HG03571 (cell line): ENCODE measurements around the gene SRGAP2C.
"Not testable (repeated sequence)": the region's sequence is repeated elsewhere in the genome, so short reads cannot be mapped to it uniquely, and the experiment has no call there.

Experiments used
- ATAC-seq: cut with Tn5 transposase; IDR thresholded peaks from one replicate; pipeline ENCODE4 v1.9.1; 2021; ENCODE audit not compliant: unreplicated experiment

Gene SRGAP2C

GRCh38 chr1:121184290-121185127, at the start of gene SRGAP2C, which contains the start of gene FAM72B:
SRGAP2C (plus strand) TSS chr1:121184975; CDS start chr1:121187447, 2,472 bp downstream.
FAM72B (minus strand) TSS chr1:121184340; CDS start chr1:121183489, 851 bp downstream.
- ATAC-seq, result peak; percentile 86

DNA sequence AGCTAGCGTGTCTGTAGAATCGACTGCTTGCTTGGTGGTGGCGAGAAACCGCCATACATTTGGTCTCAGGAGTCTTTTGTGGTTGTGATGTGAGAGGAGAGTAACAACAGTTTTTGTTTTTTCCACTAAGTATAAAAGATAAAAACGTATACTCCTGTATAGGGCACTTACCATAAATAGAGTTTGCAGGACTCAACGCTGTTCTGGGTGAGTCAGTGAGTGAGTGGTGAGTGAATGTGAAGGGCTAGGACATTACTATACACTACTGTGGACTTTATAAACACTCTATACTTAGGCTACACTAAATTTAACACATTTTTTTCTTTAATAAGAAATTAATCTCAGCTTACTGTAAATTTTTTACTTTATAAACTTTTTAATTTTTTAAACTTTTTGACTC, 44.4 kb upstream of the SRGAP2C start:
- not testable (repeated sequence) for ATAC-seq

GRCh38 chr1:121148489-121149190, 36.1 kb upstream of the SRGAP2C start:
- ATAC-seq, result not testable (repeated sequence)

DNA sequence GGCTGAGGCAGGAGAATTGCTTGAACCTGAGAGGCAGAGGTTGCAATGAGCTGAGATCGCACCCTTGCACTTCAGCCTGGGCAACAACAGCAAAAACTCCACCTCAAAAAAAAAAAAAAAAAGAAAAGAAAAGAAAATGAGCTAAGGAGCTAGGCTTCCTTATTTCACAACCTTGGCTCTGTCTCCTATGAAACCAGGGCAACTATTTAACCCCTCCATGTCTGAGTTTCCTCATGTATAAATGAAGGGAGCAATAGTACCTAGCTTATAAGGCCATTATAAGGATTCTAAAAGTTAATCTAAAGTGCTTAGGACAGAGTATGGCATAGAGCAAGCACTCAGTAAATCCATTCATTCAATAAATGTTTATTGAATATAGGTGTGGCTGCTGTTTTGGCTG, 33.5 kb upstream of the SRGAP2C start:
- not testable (repeated sequence) for ATAC-seq

- not testable (repeated sequence) for ATAC-seq
Measured at GRCh38 chr1:121152788-121153187, 32.0 kb upstream of the SRGAP2C start.

DNA sequence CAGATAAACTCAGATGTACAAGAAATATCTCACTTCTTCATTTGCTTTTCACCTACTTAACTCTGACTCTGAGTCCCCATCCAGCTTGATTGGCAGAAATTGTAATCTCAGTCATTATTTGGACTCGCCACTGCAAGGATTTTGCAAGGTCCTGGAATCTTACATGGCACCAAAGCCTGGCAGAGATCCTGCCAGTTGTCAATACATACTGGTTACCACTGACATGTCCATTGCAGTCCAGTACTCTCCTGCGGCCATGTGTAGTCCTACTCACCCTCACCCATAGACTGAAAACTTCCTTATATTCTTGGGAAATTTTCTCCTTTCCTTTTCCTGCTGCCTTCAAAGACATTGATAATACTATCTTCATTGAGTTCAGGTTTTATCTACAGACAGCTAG, 30.0 kb upstream of the SRGAP2C start:
- not testable (repeated sequence) for ATAC-seq

GRCh38 chr1:121155671-121156358, 29.0 kb upstream of the SRGAP2C start:
- not testable (repeated sequence) for ATAC-seq

GRCh38 chr1:121156958-121157603, 27.7 kb upstream of the SRGAP2C start:
- not testable (repeated sequence) for ATAC-seq

DNA sequence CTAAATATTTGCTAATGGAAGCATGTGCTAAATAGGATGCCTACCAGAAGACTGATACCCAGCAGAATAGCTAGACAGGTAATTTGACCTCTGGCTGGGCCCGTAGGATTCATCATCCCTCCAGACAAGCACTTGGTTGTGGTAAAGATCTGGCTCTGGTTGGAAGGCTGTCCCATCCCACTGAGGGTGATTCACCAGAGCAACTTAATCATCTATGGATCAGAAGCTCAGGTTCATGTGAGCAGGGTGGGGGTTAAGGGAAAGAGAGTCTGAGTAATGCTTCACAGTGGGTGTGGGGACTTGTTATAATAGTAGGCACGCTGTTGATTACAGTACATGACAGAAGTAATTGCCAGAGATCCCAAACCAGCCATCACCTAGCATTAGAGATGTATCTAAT, 27.2 kb upstream of the SRGAP2C start:
- ATAC-seq, result not testable (repeated sequence)

DNA sequence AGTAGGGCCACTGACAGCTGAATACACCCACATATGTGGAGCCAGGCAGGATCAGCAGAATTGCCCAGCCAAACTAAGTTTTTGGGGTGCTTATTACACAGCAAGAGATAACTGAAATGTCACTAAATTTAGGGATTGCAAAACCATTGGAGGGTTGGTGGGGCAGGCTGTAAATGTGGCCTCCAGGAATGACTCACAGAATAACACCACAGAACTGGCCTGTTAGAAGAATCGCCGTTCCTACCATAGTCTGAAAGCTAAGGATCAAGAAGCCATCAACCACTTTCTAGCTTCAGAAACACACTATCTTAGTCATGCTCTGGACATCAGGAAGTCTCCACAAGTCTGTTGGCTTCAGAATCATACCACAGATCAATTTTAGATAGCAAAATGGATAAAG, 24.7 kb upstream of the SRGAP2C start:
- ATAC-seq, result not testable (repeated sequence)

DNA sequence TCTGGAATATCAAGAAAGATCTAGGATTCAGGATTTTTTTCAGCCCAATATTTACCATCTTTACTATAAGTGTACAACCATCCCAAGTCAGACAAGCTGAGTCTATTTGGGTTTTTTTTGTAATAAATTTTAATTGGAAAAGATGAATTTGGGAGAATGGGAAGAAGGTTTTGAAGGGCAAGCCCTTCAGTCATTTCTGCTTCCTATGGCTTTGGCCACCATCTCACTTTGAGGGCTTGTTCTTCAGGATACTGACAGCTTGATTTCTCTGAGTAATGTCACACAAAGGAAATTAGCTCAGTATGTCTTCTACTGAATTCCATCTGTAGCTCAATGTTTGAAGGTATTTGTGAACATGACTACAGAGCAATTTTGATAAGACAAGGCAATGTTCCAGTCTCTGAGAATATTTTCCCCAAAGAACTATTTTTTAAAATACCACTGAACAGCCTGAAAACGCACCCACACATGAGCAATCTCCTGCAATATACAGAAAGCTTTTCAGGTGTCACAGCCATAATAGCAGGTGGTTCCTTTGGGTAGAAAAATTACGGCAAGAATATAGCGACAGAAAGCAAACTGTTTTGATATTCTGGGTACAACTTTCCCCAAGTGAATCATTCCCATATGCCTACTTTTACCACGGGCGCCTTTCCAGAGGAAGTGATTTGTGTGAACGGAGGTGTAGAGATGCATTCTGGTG, 23.4 kb upstream of the SRGAP2C start:
- not testable (repeated sequence) for ATAC-seq

- ATAC-seq, result not testable (repeated sequence)
Measured at GRCh38 chr1:121163850-121164757, 20.7 kb upstream of the SRGAP2C start.

DNA sequence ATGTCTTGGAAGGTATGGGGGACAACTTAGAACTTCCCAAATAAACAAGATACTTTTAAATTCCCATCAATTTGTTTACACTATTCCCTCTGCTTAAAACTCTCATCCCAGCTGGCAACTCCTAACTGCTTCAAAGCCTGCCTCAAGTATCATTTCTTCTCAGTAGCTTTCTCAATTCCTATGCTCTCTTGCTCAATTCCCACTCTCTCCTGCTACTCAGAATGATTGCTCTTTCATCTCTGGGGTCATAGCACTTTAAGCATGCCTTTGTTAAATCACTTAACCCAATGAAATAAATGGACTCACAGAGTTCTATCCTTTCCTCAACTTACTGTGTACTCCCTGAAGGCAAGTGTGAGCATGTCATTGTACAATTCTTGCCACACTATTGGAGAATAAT, 19.5 kb upstream of the SRGAP2C start:
- not testable (repeated sequence) for ATAC-seq

- not testable (repeated sequence) for ATAC-seq
Measured at GRCh38 chr1:121167225-121167738, 17.5 kb upstream of the SRGAP2C start.

- not testable (repeated sequence) for ATAC-seq
Measured at GRCh38 chr1:121168152-121168668, 16.6 kb upstream of the SRGAP2C start.

- ATAC-seq, result not testable (repeated sequence)
Measured at GRCh38 chr1:121176649-121177048, 8.1 kb upstream of the SRGAP2C start.

- ATAC-seq, result not testable (repeated sequence)
Measured at GRCh38 chr1:121178197-121178596, 6.6 kb upstream of the SRGAP2C start.

DNA sequence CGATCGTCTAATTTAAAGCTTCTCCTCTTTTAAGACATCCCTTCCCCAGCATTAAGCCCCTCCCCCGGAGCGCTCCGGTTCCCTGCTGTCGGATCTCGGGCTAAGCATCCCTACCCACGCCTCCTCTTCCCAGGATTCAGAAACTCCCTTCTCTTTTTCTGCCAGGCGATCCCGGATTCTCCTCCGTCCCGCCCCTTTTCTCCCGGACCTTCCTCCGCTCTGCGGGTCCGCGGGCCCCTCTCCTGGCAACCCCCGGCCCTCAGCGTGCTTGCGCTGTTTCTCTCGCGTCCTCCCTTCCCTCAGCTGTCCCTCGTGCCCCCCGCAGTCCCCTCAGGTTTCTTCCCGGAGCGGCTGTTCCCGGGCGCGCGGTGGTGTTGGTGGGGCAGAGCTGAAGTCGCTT, 908 bp upstream of the SRGAP2C start:
- ATAC-seq, result not testable (repeated sequence)
